SU-DHL-6 (cell line): ENCODE measurements around the gene NFIA.

Experiments used
- H2AFZ ChIP-seq: fragments of 200-600 bp; sonication (generic); 2 replicates; pipeline ENCODE4 v1.6.1; 2014; ENCODE audit warnings: low read depth, mild to moderate bottlenecking, moderate library complexity, mixed read lengths, antibody characterized with exemption, low read length; ENCODE audit not compliant: severe bottlenecking
- H3F3A ChIP-seq: fragments of 200-600 bp; shearing (Covaris generic); 2 replicates; pipeline ENCODE4 v1.6.0; 2016; ENCODE audit warnings: antibody characterized with exemption, mild to moderate bottlenecking; ENCODE audit not compliant: insufficient read depth
- H3K27ac ChIP-seq: fragments of 200-600 bp; sonication (generic); 2 replicates; pipeline ENCODE4 v1.5.1; 2016; ENCODE audit warnings: low read depth, mild to moderate bottlenecking, low read length, moderate library complexity, mixed read lengths
- H3K27me3 ChIP-seq: fragments of 200-600 bp; sonication (generic), shearing (Covaris generic); 2 replicates; pipeline ENCODE4 v1.6.0; 2014; ENCODE audit warnings: mild to moderate bottlenecking, low read length
- H3K36me3 ChIP-seq: fragments of 200-600 bp; sonication (generic); 2 replicates; pipeline ENCODE4 v1.6.1; 2014; ENCODE audit warnings: mild to moderate bottlenecking, low read length, mixed read lengths
- H3K4me2 ChIP-seq: fragments of 300-600, 200-600 bp; shearing (Covaris generic), sonication (generic); 2 replicates; pipeline ENCODE4 v1.6.0; 2014; ENCODE audit warnings: low read length, low read depth, mild to moderate bottlenecking; ENCODE audit not compliant: poor library complexity, severe bottlenecking
- H3K4me3 ChIP-seq: fragments of 200-600 bp; sonication (generic); 2 replicates; pipeline ENCODE4 v1.5.1; 2014; ENCODE audit warnings: antibody characterized with exemption, low read length, mild to moderate bottlenecking, mixed read lengths; ENCODE audit not compliant: insufficient read depth, poor library complexity, severe bottlenecking
- H3K79me2 ChIP-seq: fragments of 200-600 bp; sonication (generic); 2 replicates; pipeline ENCODE4 v1.6.1; 2014; ENCODE audit warnings: mild to moderate bottlenecking, low read length, moderate library complexity; ENCODE audit not compliant: insufficient read depth
- H3K9ac ChIP-seq: fragments of 200-600 bp; sonication (generic); 2 replicates; pipeline ENCODE4 v1.7.0; 2014; ENCODE audit warnings: mild to moderate bottlenecking, low read length
- H3K9me2 ChIP-seq: fragments of 200-600 bp; sonication (generic); replicated peaks from 2 replicates; pipeline ENCODE4 v1.6.1; 2014; ENCODE audit warnings: low read length; ENCODE audit not compliant: insufficient read depth
- H3K9me3 ChIP-seq: fragments of 200-600 bp; sonication (generic); 2 replicates; pipeline ENCODE4 v1.6.1; 2014; ENCODE audit warnings: low read length, mixed read lengths; ENCODE audit not compliant: insufficient read depth
- H4K20me1 ChIP-seq: fragments of 200-600 bp; sonication (generic); 2 replicates; pipeline ENCODE4 v1.6.1; 2014; ENCODE audit warnings: low read depth, mild to moderate bottlenecking, antibody characterized with exemption, low read length, moderate library complexity, mixed read lengths
- EZH2phosphoT487 ChIP-seq: fragments of 200-600 bp; sonication (generic), shearing (Covaris generic); conservative IDR thresholded peaks from 2 replicates; pipeline ENCODE4 v1.6.1; 2018; ENCODE audit warnings: mild to moderate bottlenecking, antibody characterized with exemption, low read length, moderate library complexity, mixed read lengths
- TF ChIP-seq, protein P1 (sequence below): fragments of 200-600 bp; sonication (generic); IDR thresholded peaks from one replicate; pipeline ENCODE4 v1.5.1; 2017; ENCODE audit warnings: antibody characterized with exemption, mild to moderate bottlenecking, low read length, moderate library complexity; ENCODE audit not compliant: insufficient read depth, poor library complexity, severe bottlenecking

NFIA gene

DNA sequence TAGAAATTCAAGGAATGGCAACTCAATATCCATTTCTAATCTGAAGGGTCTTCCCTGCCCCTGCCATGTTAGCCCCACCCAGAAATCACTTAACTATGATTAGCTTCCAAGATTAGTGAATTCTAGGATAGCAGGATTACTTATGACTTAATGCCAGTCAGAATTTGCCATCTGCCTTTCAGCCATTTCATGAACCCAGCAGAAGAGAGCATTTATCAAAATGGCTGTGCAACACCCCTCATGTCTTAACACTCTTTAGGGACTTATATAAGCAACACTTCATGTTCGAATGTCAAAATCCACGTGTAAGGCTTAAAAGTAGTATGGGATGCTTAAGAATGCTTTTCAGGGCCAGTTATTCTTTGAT lies 288.5 kb downstream of the NFIA start:
- no peaks in the 10 kb centered on the region for H3K79me2 ChIP-seq
- H4K20me1 ChIP-seq = no peaks in the 10 kb centered on the region
- no peak overlapping the region for H3K4me2 ChIP-seq
- H3K9me2 ChIP-seq = no peaks in the 10 kb centered on the region
- H2AFZ ChIP-seq = no peak overlapping the region
- no peaks in the 10 kb centered on the region for H3K36me3 ChIP-seq
- H3K9me3 ChIP-seq = no peaks in the 10 kb centered on the region
- H3F3A ChIP-seq = no peaks in the 10 kb centered on the region
- no peak overlapping the region for H3K4me3 ChIP-seq
- H3K27ac ChIP-seq = no peak overlapping the region
- TF ChIP-seq EZH2phosphoT487 = no peak
- TF ChIP-seq, protein P1, sequence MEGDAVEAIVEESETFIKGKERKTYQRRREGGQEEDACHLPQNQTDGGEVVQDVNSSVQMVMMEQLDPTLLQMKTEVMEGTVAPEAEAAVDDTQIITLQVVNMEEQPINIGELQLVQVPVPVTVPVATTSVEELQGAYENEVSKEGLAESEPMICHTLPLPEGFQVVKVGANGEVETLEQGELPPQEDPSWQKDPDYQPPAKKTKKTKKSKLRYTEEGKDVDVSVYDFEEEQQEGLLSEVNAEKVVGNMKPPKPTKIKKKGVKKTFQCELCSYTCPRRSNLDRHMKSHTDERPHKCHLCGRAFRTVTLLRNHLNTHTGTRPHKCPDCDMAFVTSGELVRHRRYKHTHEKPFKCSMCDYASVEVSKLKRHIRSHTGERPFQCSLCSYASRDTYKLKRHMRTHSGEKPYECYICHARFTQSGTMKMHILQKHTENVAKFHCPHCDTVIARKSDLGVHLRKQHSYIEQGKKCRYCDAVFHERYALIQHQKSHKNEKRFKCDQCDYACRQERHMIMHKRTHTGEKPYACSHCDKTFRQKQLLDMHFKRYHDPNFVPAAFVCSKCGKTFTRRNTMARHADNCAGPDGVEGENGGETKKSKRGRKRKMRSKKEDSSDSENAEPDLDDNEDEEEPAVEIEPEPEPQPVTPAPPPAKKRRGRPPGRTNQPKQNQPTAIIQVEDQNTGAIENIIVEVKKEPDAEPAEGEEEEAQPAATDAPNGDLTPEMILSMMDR = no peak
- H3K27me3 ChIP-seq = no peaks in the 10 kb centered on the region
- no peak overlapping the region for H3K9ac ChIP-seq

DNA sequence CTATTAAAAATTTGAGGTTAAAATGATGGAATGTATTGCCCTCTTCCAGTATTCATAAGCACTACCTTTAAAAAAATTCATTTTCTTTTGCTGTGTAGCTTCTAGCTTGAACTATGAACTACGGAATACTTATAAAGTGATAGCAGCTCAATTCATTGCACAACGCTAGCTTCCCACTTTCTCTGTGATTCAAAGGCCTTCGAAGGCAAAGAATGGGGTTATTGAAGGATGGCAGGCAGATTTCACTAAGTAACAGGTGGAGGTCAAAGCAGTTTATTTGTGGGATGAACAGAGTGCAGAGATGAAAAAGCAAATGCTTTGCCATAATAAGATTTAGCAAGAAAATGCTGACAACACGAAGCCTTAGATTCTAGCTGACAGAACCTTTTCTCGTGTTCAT lies 290.6 kb downstream of the NFIA start:
- H3K9me3 ChIP-seq = no peaks in the 10 kb centered on the region
- no peak overlapping the region for H3K9ac ChIP-seq
- H3K27ac ChIP-seq = no peak overlapping the region
- H3K4me3 ChIP-seq = no peak overlapping the region
- no peaks in the 10 kb centered on the region for H3F3A ChIP-seq
- H3K9me2 ChIP-seq = no peaks in the 10 kb centered on the region
- H3K36me3 ChIP-seq = no peaks in the 10 kb centered on the region
- no peaks in the 10 kb centered on the region for H3K79me2 ChIP-seq
- no peaks in the 10 kb centered on the region for H4K20me1 ChIP-seq
- no peak overlapping the region for H2AFZ ChIP-seq
- TF ChIP-seq EZH2phosphoT487 = no peak
- TF ChIP-seq, protein P1 = no peak
- H3K4me2 ChIP-seq = no peak overlapping the region
- no peaks in the 10 kb centered on the region for H3K27me3 ChIP-seq

DNA sequence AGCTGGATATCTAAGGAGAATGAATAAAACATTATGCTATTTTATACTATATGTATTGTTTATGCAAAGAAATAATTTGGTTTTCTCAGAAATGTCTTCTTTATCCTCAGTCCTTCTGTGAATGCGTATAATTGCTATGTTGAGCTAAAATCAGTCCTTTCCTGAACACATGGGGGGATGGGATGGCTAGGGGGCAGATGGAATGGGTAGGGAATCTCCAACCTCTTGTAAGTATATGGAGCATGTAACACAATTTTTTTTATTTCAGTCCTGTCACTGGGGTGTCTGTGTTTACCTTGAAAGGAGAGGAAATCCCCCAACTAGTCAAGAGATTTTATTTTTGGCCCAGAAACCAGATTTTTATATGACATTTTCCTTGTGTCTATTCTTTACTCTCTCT lies 291.8 kb downstream of the NFIA start:
- no peaks in the 10 kb centered on the region for H3F3A ChIP-seq
- H3K9ac ChIP-seq = no peak overlapping the region
- no peaks in the 10 kb centered on the region for H4K20me1 ChIP-seq
- no peak overlapping the region for H3K27ac ChIP-seq
- H3K27me3 ChIP-seq = no peaks in the 10 kb centered on the region
- no peak overlapping the region for H3K4me2 ChIP-seq
- TF ChIP-seq, protein P1 = no peak
- TF ChIP-seq EZH2phosphoT487 = no peak
- no peaks in the 10 kb centered on the region for H3K79me2 ChIP-seq
- no peaks in the 10 kb centered on the region for H3K36me3 ChIP-seq
- H3K4me3 ChIP-seq = no peak overlapping the region
- H3K9me3 ChIP-seq = no peaks in the 10 kb centered on the region
- H3K9me2 ChIP-seq = no peaks in the 10 kb centered on the region
- no peak overlapping the region for H2AFZ ChIP-seq
